BJ (cell line): ENCODE data around the gene TTC8. TPM values are rescaled to one million over a fixed set of nuclear protein-coding genes. Genes with fewer than 3 reads are reported as not detected.

Experiments used
- CTCF ChIA-PET: fragments of 350-600 bp; formaldehyde crosslinking; extraction: SDS; loops from one replicate; lab custom pipeline; 2021; ENCODE audit warnings: antibody characterized with exemption, inconsistent platforms; lab: Yijun Ruan, JAX
- POLR2A ChIA-PET: fragments of 300-600 bp; sonication (Branson Sonifier 250); formaldehyde crosslinking; extraction: SDS; loops from one replicate; lab custom pipeline; 2021; ENCODE audit warnings: antibody characterized with exemption; lab: Charles Lee
- DNase-seq: peaks from one replicate; pipeline ENCODE4 v3.0.0-alpha.2; 2011; ENCODE audit warnings: low read depth
- H3K27me3 ChIP-seq: 2 replicates; pipeline ENCODE4 v1.6.0; 2011; ENCODE audit warnings: low read length; ENCODE audit not compliant: control insufficient read depth, insufficient read depth
- H3K36me3 ChIP-seq: 2 replicates; pipeline ENCODE4 v1.5.1; 2011; ENCODE audit warnings: low read length; ENCODE audit not compliant: control insufficient read depth, insufficient read depth
- H3K4me3 ChIP-seq: 2 replicates; pipeline ENCODE4 v1.5.1; 2011; ENCODE audit warnings: low read depth, mild to moderate bottlenecking, control low read depth, low read length
- polyA plus RNA-seq: library from polyadenylated mRNA; depleted of rRNA; stranded (reverse); fragments of >200 nt; gene quantifications from 2 replicates; pipeline ENCODE4 v1.2.3, GENCODE V29; 2011
- TF ChIP-seq, protein P1 (sequence below): IDR thresholded peaks from 2 replicates; pipeline ENCODE4 v1.5.1; 2011; ENCODE audit warnings: low read depth, mild to moderate bottlenecking, control low read depth, inconsistent platforms, low read length, moderate library complexity; ENCODE audit not compliant: insufficient read depth

Gene TTC8
- polyA plus RNA-seq, 1 experiment = 43.7 TPM

DNA sequence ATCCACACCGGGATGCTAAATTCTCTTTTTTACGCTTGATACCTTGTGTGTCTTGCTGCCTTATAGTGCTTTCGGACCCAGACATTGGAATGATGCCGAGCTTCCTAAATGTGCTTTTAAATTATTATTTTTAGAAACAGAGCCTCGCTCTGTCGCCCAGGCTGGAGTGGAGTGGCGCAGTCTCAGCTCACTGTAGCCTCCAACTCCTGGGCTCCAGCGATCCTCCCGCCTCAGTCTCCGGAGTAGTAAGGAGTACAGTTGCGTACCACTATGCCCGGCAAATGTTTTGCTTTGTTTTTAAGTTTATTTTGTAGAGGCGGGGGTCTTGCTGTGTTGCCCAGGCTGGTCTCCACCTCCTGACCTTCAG is 31.2 kb upstream of the TTC8 start:
- ChIA-PET POLR2A (no interaction called here), CTCF (interaction anchor here (0.9 to 1.4 kb wide), 6 partner anchors 8 to 210 kb away, joined by 3 to 9 read pairs (median 3); no protein-coding TSS in a partner anchor)
- Histone ChIP-seq H3K4me3 (peak overlapping the region; percentile 54), H3K36me3 (no peaks in the 10 kb centered on the region), H3K27me3 (peaks cover 5% of the 10 kb centered on the region; the same call in 1 of the 2 replicates)
- DNase-seq = no peak
- TF ChIP-seq, protein P1, sequence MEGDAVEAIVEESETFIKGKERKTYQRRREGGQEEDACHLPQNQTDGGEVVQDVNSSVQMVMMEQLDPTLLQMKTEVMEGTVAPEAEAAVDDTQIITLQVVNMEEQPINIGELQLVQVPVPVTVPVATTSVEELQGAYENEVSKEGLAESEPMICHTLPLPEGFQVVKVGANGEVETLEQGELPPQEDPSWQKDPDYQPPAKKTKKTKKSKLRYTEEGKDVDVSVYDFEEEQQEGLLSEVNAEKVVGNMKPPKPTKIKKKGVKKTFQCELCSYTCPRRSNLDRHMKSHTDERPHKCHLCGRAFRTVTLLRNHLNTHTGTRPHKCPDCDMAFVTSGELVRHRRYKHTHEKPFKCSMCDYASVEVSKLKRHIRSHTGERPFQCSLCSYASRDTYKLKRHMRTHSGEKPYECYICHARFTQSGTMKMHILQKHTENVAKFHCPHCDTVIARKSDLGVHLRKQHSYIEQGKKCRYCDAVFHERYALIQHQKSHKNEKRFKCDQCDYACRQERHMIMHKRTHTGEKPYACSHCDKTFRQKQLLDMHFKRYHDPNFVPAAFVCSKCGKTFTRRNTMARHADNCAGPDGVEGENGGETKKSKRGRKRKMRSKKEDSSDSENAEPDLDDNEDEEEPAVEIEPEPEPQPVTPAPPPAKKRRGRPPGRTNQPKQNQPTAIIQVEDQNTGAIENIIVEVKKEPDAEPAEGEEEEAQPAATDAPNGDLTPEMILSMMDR = no peak

DNA sequence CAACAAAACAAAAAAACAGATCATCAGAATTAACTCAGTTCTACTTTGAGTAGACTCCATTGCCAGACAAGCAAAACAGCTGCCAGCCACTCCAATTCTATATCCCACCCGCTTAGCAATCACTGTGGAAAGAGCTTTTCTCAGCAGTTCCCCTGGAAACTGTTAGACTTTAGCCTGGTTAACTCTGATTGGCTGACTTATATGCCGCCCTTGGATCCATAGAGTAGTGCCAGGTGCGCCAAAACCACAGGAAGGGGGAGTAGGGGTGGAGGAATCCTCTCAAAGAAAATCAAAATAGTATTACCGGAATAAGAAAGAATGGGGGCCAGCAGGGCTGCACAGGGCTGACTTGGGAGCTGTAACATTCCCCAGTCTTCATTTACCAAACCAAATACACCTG is 26.3 kb upstream of the TTC8 start:
- TF ChIP-seq, protein P1 = no peak
- no peaks in the 10 kb centered on the region for H3K36me3 ChIP-seq
- no peak overlapping the region for H3K4me3 ChIP-seq
- CTCF ChIA-PET = no interaction called here
- H3K27me3 ChIP-seq = no peaks in the 10 kb centered on the region
- POLR2A ChIA-PET = no interaction called here
- no peak for DNase-seq

DNA sequence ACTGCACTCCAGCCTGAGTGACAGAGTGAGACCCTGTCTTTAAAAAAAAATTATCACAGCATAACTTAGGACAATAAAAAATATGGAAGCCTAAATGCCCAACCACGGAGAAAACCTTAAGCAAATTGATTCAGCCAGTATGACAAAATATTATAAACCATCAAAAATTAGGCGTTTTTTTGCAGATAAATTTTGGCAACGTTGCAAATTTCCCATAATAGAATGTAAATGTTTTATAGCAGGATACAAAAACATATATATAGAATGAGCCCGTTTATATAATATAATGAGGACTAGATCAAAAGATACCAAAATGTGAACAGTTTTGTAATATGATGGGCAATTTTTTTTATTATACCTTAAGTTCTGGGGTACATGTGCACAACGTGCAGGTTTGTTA is 24.9 kb upstream of the TTC8 start:
- no peak for DNase-seq
- TF ChIP-seq, protein P1 = no peak
- no peak overlapping the region for H3K4me3 ChIP-seq
- no peaks in the 10 kb centered on the region for H3K36me3 ChIP-seq
- no peaks in the 10 kb centered on the region for H3K27me3 ChIP-seq
- POLR2A ChIA-PET = no interaction called here
- CTCF ChIA-PET = interaction anchor here (0.6 kb wide), 1 partner anchor 820 kb away, joined by 5 read pairs; no protein-coding TSS in a partner anchor

DNA sequence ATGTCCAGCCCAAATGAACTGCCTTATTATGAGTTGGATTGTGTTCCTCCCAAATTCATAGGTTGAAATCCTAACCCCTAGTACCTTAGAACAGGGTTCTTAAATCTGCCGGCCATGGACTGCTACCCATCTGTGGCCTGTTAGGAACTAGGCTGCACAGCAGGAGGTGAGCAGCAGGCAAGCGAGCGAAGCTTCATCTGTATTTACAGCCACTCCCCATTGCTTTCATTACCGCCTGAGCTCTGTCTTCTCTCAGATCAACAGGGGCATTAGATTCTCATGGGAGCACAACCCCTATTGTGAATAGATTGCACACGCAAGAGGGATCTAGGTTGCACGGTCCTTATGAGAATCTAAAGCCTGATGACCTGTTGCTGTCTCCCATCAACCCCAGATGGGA is 21.9 kb upstream of the TTC8 start:
- no peak overlapping the region for H3K4me3 ChIP-seq
- ChIA-PET CTCF (interaction anchor here (2.3 kb wide), 1 partner anchor 10 kb away, joined by 9 read pairs; the partner anchor contains the start of gene EML5), POLR2A (no interaction called here)
- no peaks in the 10 kb centered on the region for H3K36me3 ChIP-seq
- no peak for DNase-seq
- TF ChIP-seq, protein P1 = no peak
- no peaks in the 10 kb centered on the region for H3K27me3 ChIP-seq

DNA sequence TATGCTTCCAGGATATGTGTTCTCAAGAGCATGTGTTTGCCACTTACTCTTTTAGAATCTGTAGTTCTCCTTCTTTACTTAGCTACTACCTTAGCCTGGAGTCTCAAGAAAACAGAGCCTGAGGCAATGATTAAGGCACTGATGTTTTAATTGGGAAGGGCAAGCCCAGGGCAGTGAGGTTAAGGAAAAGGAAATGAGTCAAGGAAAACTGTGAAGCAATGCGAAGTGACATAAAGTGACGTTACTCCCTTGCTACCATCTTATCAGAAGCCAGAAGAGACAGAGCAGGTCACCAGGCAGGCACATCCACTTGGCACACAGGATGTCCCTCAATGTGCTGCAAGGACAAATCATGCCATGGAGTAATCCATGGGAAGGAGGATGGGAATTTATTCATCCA is 20.4 kb upstream of the TTC8 start:
- TF ChIP-seq, protein P1 = no peak
- ChIA-PET CTCF (no interaction called here), POLR2A (no interaction called here)
- no peak for DNase-seq
- H3K36me3 ChIP-seq = no peaks in the 10 kb centered on the region
- no peak overlapping the region for H3K4me3 ChIP-seq
- H3K27me3 ChIP-seq = no peaks in the 10 kb centered on the region
